Inflammatory macrophage treated with lipopolysaccharide for 4 hours (primary cell): ENCODE data around the gene FOXP3.

Source experiments
- DNase-seq: peaks from one replicate; pipeline ENCODE4 v3.0.0-alpha.2; 2020

FOXP3 gene

GRCh38 chrX:49272421-49272820 lies 7.9 kb upstream of the FOXP3 start:
- DNase-seq = no peak

- no peak for DNase-seq
Observed at GRCh38 chrX:49271341-49271740, 6.8 kb upstream of the FOXP3 start.

GRCh38 chrX:49270249-49270921 lies 5.9 kb upstream of the FOXP3 start:
- no peak for DNase-seq

DNA sequence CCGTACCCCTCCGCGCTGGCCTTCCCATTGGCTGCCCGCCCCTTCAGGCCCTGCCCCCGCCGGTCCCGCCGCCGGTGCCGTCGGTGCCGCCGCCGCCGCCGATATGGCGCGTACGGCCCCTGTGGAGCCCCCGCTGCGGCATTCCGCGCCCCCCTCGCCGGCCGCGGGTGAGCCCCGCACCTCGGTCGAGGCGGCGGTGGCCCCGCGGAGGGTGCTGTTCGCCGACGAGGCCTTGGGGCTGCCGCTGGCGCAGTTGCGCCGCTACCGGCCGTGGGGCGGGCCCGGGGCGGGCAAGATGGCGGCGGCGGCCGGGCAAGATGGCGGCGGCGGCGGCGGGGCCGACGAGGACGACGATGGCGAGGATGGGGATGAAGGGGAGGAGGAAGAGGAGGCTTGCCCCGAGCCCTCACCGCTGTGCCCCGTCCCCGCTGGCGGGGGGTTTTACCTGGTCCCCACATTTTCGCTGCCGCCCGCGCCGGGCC lies 5.3 kb upstream of the FOXP3 start, which contains the start of gene PPP1R3F:
PPP1R3F (plus strand) TSS at position 27 of the 482 bp plus-strand sequence; CDS start at position 104, 77 bp downstream.
- DNase-seq = no peak

DNA sequence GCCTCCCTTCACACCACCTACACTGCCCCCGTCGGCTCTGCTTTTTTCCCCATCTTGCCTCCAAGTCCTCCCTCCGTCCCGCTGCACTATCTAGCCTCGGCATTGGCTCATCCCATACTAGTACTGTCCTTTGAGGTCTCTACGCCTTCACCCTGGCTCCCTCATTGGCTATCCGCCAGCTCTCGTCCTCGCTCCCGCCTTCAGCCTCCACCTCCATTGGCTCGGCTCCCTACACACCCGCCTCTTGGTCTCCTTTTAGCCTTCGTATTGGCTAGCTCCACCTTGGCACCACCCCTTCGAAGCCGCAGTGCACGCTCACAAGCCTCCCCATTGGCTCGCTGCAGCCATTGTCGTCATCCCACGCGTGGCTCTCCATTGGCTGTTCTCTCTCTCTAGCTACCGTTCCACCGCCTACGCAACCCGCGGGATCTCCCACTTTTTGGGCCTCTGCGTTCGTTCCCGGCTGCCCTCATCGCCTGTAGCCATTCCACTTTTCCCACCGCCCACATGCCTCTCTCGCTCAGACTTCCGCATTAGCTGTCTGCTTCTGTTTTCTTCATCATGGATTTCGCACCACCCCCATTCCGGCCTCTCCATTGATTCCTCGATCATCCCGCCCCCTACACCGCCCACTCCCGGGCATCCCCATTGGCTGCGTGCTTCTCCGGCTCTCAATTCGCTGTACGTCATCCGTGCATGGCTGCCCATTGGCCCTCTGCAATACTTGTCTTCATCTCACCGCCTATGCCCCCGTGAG lies 4.7 kb upstream of the FOXP3 start:
- DNase-seq = peak; percentile 97

- no peak for DNase-seq
Observed at GRCh38 chrX:49268702-49269009, 4.1 kb upstream of the FOXP3 start.

- DNase-seq = no peak
Observed at GRCh38 chrX:49266523-49267445, 2.3 kb upstream of the FOXP3 start.

DNA sequence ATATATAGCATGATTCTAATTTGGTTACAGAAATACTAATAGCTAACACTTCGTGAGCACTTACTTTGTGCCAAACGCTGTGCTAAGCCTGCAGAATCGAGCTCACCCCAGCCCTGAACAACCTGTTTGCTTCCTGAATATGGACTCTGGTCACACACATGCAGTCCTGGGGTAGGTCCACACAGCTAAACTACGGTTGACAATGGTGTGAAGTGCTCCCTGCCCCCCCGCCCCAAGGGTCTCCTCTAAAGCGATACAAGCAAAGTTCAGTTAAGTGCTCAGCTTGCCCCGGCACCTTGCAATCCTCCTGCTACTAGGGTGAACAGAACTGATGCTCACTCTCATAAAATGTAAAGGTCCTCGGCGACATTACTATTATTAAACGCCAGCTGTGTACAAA lies 879 bp downstream of the FOXP3 start:
- DNase-seq = no peak

DNA sequence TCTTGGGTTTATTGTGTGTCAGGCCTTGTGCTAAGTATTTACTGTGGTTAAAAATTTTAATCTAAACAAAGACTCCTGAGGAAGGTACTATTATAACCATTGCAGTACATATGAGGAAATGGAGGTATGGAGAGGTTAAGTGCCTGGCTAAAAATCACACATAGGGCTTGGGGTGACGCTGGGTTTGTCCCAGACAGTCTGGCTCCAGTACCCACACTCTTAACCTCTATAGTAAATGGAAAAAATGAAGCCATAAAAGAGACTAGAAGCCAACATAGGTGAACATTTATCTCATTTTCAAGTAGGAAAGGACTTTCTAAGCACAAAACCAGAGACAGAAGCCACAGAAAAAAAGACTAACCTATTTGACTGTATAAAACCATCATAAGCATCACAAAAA lies 1.9 kb downstream of the FOXP3 start:
- no peak for DNase-seq

DNA sequence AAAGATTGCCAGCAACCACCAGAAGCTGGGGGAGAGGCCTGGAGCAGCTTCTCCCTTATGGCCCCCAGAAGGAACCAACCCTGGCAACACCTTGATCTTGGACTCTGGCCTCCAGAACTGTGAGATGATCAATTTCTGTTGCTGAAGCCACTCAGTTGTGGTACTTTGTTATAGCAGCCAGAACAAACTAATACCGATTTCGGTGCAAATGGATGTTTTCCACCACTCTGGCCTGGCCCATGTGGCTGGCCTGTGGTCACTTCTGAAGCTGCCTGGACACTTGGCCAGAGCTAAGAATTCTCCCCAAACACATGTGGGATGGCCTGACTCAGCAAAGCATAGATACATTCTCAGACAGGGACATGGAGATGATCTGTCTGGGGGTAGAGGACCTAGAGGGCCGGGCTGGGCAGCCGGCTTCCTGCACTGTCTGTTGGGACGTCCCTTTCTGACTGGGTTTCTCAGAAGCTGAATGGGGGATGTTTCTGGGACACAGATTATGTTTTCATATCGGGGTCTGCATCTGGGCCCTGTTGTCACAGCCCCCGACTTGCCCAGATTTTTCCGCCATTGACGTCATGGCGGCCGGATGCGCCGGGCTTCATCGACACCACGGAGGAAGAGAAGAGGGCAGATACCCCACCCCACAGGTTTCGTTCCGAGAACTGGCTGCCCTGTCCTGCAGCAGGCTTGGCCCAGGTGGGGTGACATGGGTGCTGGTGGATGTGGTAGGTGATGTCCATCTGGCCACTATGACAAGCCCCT lies 4.1 kb downstream of the FOXP3 start:
- no peak for DNase-seq

GRCh38 chrX:49258749-49259124 lies 5.8 kb downstream of the FOXP3 start:
- no peak for DNase-seq

GRCh38 chrX:49257846-49258748 lies 6.4 kb downstream of the FOXP3 start:
- no peak for DNase-seq

GRCh38 chrX:49257074-49257790 lies 7.3 kb downstream of the FOXP3 start:
- no peak for DNase-seq

DNA sequence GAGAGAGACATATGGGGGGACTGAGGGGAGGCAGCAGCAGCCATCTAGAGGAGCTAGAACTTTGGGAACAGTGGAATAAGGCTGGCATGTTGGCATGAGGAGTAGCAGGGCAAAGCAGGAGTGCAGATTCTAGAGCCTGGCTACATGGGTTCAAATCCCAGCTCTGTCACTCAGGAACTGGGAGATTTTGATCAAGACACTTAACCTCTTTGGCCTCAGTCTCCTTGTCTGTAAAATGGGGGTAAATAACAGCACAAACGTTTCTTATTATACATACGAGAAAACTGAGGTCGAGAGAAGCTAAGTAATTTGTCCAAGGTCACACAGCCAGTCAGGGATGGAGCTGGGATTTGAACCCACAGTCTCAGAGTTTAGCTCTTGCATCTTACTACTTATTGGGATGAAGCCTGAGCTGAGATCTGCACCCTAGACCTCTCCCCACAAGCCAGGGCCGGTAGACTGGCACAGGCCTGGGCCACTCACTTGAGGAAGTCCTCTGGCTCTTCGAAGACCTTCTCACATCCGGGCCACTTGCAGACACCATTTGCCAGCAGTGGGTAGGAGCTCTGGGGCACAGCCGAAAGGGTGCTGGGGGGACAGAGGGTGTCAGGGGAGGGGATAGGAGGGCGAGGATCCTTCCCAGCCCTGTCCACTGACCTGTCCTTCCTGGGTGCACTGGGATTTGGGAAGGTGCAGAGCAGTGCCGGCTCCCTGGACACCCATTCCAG lies 8.1 kb downstream of the FOXP3 start:
- no peak for DNase-seq

DNA sequence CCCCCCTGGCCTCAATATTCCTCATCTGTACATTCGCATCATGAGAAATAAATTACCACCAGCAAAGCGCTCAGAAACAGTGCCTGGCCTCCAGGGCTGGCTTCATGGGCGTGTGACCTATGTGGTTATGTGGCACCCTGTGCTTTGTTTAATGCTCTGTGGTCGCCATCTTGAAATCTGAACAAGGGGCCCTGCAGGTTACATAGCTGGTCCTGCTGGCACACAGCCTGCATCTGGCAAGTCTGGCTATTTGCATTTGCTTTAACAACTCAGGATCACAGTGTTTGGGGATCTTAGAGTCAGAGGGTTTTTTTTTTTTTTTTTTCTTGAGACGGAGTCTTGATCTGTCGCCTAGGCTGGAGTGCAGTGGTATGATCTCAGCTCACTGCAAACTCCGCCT lies 9.9 kb downstream of the FOXP3 start:
- DNase-seq = no peak

DNA sequence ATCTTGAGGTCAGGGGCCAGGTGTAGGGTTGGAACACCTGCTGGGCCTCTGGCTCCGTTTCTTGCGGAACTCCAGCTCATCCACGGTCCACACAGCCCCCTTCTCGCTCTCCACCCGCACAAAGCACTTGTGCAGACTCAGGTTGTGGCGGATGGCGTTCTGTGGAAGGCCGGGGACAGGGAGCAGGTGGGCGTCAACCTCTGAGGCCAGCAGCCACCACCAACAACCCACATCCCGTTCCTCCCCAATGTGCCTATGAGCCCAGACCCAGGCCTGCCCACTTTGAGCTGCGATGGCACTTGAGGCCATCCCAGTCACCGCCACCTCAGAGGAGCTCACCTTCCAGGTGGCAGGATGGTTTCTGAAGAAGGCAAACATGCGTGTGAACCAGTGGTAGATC lies 13.2 kb downstream of the FOXP3 start:
- no peak for DNase-seq

- no peak for DNase-seq
Observed at GRCh38 chrX:49250578-49250977, 13.9 kb downstream of the FOXP3 start.

- DNase-seq = no peak
Observed at GRCh38 chrX:49250066-49250465, 14.4 kb downstream of the FOXP3 start.

DNA sequence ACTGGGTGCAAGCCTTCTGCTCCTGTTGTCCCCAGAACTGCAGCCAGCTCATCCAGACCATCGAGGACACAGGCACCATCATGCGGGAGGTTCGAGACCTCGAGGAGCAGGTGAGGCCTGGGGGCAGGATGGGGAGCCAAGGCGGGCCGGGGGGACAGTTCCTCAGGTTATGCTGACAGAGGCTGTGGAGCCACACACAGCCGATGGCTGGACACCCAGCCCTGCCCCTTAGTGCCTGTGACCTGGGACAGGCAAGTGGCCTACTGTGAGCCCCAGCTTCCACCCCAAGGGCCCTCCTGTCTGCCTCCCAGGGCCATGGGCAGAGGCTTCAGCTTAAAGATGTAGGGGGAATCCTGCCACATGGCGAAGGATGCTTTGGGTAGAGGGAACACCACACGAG lies 14.9 kb downstream of the FOXP3 start:
- DNase-seq = no peak

DNA sequence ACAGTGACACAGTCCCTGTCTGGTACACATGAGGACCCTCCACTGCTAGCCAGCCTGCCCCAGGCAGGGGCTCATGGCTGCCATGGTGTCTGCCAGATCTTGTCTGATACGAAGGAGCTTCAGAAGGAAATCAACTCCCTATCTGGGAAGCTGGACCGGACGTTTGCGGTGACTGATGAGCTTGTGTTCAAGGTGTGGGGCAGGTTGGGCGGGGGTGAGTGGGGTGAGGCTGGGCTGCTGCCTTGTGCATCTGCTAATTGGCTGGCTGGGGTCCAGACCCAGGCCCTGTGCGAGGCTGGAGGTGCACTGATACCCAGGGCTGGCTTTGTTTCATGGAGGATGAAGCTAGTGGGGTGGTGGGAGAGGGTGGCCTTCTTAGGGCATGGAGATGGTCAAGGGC lies 15.4 kb downstream of the FOXP3 start:
- DNase-seq = no peak
